Activated CD8-positive, alpha-beta memory T cell treated with anti-CD3 and anti-CD28 coated beads, Interleukin-2, amount 50 U/mL, for 1 hour (primary cell): ENCODE results near the gene FOXP1.

Source experiments
- DNase-seq: peaks from one replicate; pipeline ENCODE4 v3.0.0-alpha.2; 2020; ENCODE audit errors: extremely low read depth

FOXP1 gene

GRCh38 chr3:71307991-71308697, 275.4 kb downstream of the FOXP1 start:
- DNase-seq = no peak

GRCh38 chr3:71305231-71306206, 278.0 kb downstream of the FOXP1 start:
- no peak for DNase-seq

GRCh38 chr3:71304684-71305083, 278.8 kb downstream of the FOXP1 start:
- DNase-seq = no peak

GRCh38 chr3:71304247-71304646, 279.3 kb downstream of the FOXP1 start:
- DNase-seq = no peak

- DNase-seq = no peak
Measured at GRCh38 chr3:71303627-71304200, 279.8 kb downstream of the FOXP1 start.

GRCh38 chr3:71302604-71303003, 280.9 kb downstream of the FOXP1 start:
- DNase-seq = no peak

GRCh38 chr3:71300951-71301393, 282.6 kb downstream of the FOXP1 start:
- no peak for DNase-seq

GRCh38 chr3:71299160-71299559, 284.4 kb downstream of the FOXP1 start:
- peak; percentile 54 for DNase-seq

- no peak for DNase-seq
Measured at GRCh38 chr3:71294919-71295318, 288.6 kb downstream of the FOXP1 start.

GRCh38 chr3:71290301-71290700, 293.2 kb downstream of the FOXP1 start:
- no peak for DNase-seq

- DNase-seq = no peak
Measured at GRCh38 chr3:71288269-71288930, 295.1 kb downstream of the FOXP1 start.

GRCh38 chr3:71285086-71285485, 298.4 kb downstream of the FOXP1 start:
- no peak for DNase-seq

GRCh38 chr3:71282976-71283375, 300.6 kb downstream of the FOXP1 start:
- no peak for DNase-seq

- DNase-seq = no peak
Measured at GRCh38 chr3:71281280-71281679, 302.2 kb downstream of the FOXP1 start.

GRCh38 chr3:71277341-71277740, 306.2 kb downstream of the FOXP1 start:
- no peak for DNase-seq

GRCh38 chr3:71276531-71276930, 307.0 kb downstream of the FOXP1 start:
- no peak for DNase-seq

GRCh38 chr3:71273453-71273852, 310.1 kb downstream of the FOXP1 start:
- DNase-seq = no peak

GRCh38 chr3:71271596-71271995, 311.9 kb downstream of the FOXP1 start:
- DNase-seq = no peak

GRCh38 chr3:71269906-71270305, 313.6 kb downstream of the FOXP1 start:
- no peak for DNase-seq

GRCh38 chr3:71268462-71268999, 315.0 kb downstream of the FOXP1 start:
- DNase-seq = no peak

GRCh38 chr3:71266875-71267274, 316.7 kb downstream of the FOXP1 start:
- DNase-seq = no peak
